ENCODE data around the gene ASB6. TPM values are rescaled to one million over a fixed set of nuclear protein-coding genes. Genes with fewer than 3 reads are reported as not detected.
"Not testable (repeated sequence)": the region's sequence is repeated elsewhere in the genome, so short reads cannot be mapped to it uniquely, and the experiment has no call there.

Gene ASB6
- total RNA-seq, 2 donors from 2014 or later: 21.9 to 28.7 TPM

DNA sequence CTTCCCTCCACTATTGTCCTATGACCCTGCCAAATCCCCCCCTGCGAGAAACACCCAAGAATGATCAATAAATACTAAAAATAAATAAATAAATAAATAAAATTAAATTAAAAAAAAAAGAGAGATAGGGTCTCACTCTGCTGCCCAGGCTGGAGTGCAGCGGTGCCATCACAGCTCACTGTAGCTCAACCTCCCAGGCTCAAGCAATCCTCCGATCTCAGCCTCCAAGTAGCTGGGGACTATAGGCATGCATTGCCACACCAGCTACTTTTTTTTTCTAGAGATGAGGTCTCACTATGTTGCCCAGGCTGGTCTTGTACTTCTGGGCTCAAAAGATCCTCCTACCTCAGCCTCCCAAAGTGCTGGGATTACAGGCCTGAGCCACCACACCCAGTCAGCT is 20.3 kb upstream of the ASB6 start:
- H3K27ac Mint-ChIP-seq; H3K27me3 Mint-ChIP-seq; H3K4me3 Mint-ChIP-seq; H3K36me3 Mint-ChIP-seq (ENCODE audit: low read depth); DNase-seq; H3K9me3 ChIP-seq (ENCODE audit: control insufficient read depth, low read length, poor library complexity, severe bottlenecking); ATAC-seq; H3K4me1 Mint-ChIP-seq: not testable (repeated sequence)

DNA sequence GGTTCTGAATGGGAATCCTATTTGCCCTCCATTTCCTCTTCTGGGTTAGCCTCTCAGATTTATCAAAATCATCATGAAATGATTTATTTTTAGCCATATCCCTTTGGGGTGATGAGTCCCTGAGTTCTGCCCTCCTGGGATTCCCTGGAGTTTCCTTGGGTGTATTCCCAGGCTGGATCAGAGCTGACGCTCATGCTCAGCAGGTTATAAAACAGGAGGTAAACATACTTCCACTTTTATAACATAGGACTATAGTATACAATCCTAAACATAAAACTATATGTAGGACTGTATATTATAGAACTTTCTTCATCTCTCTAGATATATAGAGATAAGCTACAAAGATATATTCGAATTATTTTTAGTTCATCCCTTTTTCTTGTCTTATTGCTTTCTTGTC is 19.1 kb upstream of the ASB6 start:
- no peaks in the 10 kb centered on the region for H3K36me3 Mint-ChIP-seq (ENCODE audit: low read depth)
- H3K27ac Mint-ChIP-seq: peak overlapping the region; percentile 39
- peaks cover 5% of the 10 kb centered on the region for H3K4me1 Mint-ChIP-seq
- ATAC-seq: no peak
- no peak overlapping the region for H3K4me3 Mint-ChIP-seq
- H3K9me3 ChIP-seq (ENCODE audit: control insufficient read depth, low read length, poor library complexity, severe bottlenecking): no peaks in the 10 kb centered on the region
- DNase-seq: no peak
- no peaks in the 10 kb centered on the region for H3K27me3 Mint-ChIP-seq

DNA sequence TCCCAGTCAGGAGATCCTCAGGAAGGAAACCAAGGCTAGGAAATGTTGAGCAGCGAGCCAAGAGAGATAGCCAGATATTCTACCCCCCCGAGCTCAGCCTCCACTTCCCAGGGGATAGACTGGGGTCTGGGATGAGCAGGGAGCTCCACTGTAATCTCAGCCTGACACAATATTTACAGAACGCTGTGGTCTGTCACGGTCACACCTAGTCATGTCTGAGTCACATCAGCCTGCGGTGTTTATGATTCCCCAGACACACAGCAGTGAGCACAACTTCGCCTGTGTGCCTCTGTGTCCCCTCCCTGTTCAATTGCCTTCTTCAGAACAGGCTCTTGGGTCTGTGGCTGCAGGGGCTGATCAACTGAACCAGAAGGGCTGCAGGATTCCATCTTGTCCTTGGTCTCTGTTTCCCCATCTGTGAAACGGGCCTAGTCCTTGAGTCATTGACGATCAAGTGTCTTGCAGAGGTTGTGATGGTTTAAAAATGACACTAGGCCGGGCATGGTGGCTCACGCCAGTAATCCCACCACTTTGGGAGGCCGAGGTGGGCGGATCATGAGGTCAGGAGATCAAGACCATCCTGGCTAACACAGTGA is 14.9 kb upstream of the ASB6 start:
- H3K4me3 Mint-ChIP-seq: no peak overlapping the region
- no peaks in the 10 kb centered on the region for H3K9me3 ChIP-seq (ENCODE audit: control insufficient read depth, low read length, poor library complexity, severe bottlenecking)
- no peak for ATAC-seq

DNA sequence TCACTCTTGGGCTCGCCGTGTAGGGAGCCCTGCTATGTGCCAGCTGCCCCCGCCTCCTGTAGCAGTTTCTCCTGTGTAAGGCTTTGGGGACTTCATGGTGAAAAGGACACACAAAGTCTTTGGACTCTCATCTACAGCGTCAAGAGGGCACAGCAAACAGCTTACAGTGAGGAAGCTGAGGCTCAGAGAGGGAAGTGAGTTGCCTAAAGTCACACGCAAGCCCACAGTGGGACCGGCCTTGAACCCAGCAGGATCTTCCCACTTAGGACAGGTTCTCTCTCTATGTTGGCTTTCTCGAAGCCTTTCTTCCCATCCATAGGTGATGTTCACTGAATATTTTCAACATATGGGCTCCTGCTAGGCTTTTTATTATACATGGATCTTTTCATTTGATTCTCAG is 13.7 kb upstream of the ASB6 start:
- H3K4me3 Mint-ChIP-seq: no peak overlapping the region
- H3K36me3 Mint-ChIP-seq (ENCODE audit: low read depth): no peaks in the 10 kb centered on the region
- ATAC-seq (no peak), DNase-seq (no peak)
- no peaks in the 10 kb centered on the region for H3K4me1 Mint-ChIP-seq
- H3K27me3 Mint-ChIP-seq: no peaks in the 10 kb centered on the region
- H3K27ac Mint-ChIP-seq: no peak overlapping the region
- no peaks in the 10 kb centered on the region for H3K9me3 ChIP-seq (ENCODE audit: control insufficient read depth, low read length, poor library complexity, severe bottlenecking)

More for the DNA sequence above, 14.9 kb upstream of the ASB6 start:
- Mint-ChIP-seq H3K27me3 (no peaks in the 10 kb centered on the region), H3K4me1 (no peaks in the 10 kb centered on the region), H3K36me3 (ENCODE audit: low read depth) (no peaks in the 10 kb centered on the region), H3K27ac (no peak overlapping the region)
- no peak for DNase-seq

DNA sequence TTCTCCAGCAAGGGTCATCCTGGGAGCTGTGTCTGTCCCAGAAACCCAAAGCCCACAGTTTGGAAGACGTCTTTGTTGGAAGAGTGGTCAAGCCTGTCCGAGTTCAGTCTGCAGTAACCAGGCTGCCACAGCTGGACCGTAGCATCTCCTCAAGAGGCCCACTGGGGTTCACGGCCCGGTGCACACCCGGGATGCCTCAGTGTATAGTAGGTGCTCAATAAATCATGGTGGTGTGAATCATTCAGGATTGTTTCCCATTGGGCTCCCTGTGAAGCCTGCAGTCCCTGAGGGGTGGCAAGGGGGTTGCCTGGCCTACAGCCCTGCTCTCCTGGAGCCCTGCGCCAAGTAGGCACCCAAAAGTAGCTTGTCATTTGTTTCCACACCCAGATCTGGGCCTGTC is 13.2 kb upstream of the ASB6 start:
- H3K4me3 Mint-ChIP-seq: no peak overlapping the region
- DNase-seq (no peak), ATAC-seq (no peak)
- H3K27me3 Mint-ChIP-seq: no peaks in the 10 kb centered on the region
- H3K27ac Mint-ChIP-seq: no peak overlapping the region
- no peaks in the 10 kb centered on the region for H3K4me1 Mint-ChIP-seq
- no peaks in the 10 kb centered on the region for H3K36me3 Mint-ChIP-seq (ENCODE audit: low read depth)
- no peaks in the 10 kb centered on the region for H3K9me3 ChIP-seq (ENCODE audit: control insufficient read depth, low read length, poor library complexity, severe bottlenecking)

DNA sequence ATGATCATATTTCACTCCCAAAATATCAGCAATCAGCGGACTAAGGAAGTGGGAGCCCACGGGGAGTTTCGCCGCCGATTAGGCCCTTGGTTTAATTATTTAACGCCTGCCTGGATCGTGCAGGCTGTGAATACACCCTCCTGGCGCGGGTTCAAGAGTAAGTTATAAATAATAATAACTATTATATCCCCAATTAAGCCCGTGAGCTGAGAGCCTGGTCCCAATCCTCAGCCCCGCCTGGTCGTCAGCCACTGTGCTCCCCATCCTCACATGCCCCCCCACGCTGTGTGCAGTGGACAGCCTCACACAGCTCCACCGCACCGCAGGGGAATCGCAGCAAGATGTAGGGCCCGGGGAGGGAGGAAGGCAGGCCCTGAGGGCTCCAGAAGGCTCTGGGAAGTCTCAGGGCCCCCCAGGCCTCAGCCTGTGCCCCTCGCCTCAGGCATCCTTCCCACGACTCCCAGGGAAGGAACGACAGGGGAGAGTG is 12.6 kb upstream of the ASB6 start:
- no peak overlapping the region for H3K27ac Mint-ChIP-seq
- no peak overlapping the region for H3K4me3 Mint-ChIP-seq
- H3K4me1 Mint-ChIP-seq: no peaks in the 10 kb centered on the region
- ATAC-seq (no peak), DNase-seq (no peak)
- no peaks in the 10 kb centered on the region for H3K27me3 Mint-ChIP-seq
- H3K36me3 Mint-ChIP-seq (ENCODE audit: low read depth): no peaks in the 10 kb centered on the region
- no peaks in the 10 kb centered on the region for H3K9me3 ChIP-seq (ENCODE audit: control insufficient read depth, low read length, poor library complexity, severe bottlenecking)

DNA sequence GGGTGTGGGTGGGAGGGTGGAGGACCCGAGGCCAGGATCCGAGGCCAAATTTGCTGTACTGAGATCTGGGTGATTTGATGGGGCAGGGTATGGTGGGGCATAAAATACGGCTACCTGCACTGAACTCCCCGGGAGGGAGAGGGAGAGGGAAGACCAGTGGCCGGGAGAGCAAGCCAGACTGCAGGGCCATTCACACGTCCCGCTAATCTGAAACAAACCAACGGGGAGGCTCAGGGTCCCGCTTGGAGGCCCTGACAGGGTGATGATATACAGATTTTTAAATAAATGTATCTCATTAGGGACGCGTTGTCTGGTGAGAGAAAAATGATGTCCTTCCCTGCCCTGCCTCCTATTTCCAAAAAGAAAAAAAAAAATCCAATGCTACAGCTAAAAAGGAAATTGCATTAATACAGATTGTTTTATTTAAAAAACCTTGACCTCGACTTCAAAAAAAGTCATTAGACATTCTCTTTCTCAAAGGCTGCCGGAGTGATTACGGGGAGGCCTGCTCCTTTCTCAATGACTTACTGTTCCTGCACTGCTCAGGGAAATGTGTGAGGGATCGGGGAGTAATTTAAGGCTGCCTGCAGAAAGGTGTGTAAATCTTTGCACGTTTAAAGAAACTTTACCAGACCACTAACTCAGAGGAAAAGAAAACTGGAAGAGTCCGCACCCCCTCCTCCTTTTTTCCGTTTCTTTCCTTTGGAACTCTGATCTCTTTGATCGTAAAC is 12.0 kb upstream of the ASB6 start:
- no peak overlapping the region for H3K4me3 Mint-ChIP-seq
- no peaks in the 10 kb centered on the region for H3K4me1 Mint-ChIP-seq

DNA sequence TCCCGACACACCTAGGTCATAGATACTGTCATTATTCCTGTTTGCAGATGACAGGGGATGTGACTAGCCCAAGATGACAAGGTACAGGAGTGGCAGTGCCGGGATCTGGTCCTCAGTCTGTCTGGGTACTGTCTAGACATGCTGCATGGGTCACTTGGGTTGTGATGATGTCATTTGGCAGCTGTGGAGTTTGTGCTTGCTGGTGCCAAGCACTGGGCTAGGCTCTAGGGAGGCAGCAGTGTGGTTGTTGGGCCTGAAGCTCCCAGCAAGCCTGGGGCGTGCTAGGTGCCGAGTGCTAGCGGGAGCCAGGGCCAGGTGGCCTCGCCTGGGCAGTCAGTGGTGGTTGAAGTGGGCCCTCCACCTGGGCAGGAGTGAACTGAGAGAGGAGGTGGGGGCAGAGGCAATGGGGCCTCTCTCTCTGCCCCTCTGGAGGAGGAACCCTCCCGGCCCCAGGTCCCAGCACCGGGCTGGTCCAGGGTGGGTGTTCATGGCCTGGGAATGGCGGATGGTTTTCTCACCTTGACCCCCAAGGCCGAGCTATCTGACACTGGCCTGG is 8.8 kb upstream of the ASB6 start:
- DNase-seq (no peak), ATAC-seq (no peak)
- Mint-ChIP-seq H3K4me3 (no peak overlapping the region), H3K4me1 (peaks cover 6% of the 10 kb centered on the region), H3K27ac (no peak overlapping the region), H3K27me3 (no peaks in the 10 kb centered on the region), H3K36me3 (ENCODE audit: low read depth) (peaks cover 4% of the 10 kb centered on the region)
- no peaks in the 10 kb centered on the region for H3K9me3 ChIP-seq (ENCODE audit: control insufficient read depth, low read length, poor library complexity, severe bottlenecking)

More for the DNA sequence above, 12.0 kb upstream of the ASB6 start:
- H3K36me3 Mint-ChIP-seq (ENCODE audit: low read depth): no peaks in the 10 kb centered on the region
- ATAC-seq (no peak), DNase-seq (no peak)
- H3K27ac Mint-ChIP-seq: no peak overlapping the region
- no peaks in the 10 kb centered on the region for H3K9me3 ChIP-seq (ENCODE audit: control insufficient read depth, low read length, poor library complexity, severe bottlenecking)
- H3K27me3 Mint-ChIP-seq: no peaks in the 10 kb centered on the region

DNA sequence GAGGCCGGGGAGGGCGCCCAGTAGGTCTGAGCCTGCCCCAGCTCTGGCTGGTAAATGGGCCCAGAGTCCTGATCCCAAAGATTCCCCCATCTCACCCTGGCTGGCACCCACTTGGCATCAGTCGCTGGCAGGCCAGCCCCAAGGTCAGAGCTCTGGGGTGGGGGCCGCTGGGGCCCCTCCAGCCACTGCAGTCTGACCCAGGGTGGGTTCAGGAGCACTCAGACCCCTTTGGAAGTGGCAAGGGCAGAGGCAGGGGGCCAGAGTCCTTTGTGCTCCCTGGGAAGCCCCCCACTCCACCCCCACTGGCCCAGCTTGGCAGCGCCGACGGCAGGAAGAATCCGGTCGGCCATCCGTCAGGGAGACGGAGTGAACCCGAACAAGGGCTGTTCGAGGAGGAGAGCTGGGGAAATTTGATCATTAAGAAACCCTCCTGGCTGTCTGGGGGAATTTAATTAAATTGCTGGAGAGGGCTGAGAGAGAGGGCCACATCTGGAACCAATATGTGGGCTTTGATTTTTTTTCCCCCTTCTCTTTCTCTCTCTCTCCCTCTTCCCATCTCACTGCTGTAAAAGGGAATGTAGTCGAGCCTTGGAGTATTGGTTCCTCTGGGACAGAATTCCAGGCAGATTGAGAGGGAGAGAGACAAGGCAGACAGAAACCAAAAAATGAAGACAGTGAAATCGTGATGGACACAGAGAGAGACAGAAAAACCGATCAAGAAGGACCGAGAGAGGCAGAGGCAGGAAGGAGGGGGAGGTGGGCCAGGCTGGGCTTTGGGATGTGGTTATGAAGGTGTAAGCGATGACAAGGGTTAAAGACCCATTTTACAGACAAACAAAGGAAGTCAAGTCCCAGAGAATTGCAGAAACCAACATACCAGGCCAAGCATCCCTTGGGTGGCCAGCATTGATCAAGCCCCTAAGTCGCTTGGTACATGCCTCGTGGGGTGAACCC is 8.1 kb upstream of the ASB6 start:
- no peak for ATAC-seq

DNA sequence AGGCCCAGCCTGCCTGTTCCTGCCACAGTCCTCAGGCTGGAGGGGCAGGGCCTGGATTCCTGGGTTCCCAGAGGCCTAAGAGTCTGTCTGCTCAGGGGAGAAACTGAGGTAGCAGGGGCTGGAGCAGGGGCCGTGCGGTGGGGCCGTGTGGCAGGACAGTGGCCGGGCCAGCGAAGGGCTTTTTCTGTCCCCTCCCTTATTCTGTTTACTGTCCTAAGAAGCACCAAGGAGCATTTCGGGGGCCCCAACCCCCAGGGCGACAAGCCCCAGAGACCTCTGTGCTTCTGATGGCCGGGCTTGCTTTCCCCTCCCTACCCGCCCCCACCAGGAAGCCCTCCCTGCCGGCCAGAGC is 6.8 kb upstream of the ASB6 start:
- H3K4me1 Mint-ChIP-seq: peaks cover 6% of the 10 kb centered on the region
- peaks cover 4% of the 10 kb centered on the region for H3K36me3 Mint-ChIP-seq (ENCODE audit: low read depth)
- DNase-seq (no peak), ATAC-seq (no peak)
- no peaks in the 10 kb centered on the region for H3K9me3 ChIP-seq (ENCODE audit: control insufficient read depth, low read length, poor library complexity, severe bottlenecking)
- H3K27me3 Mint-ChIP-seq: no peaks in the 10 kb centered on the region
- H3K4me3 Mint-ChIP-seq: no peak overlapping the region
- no peak overlapping the region for H3K27ac Mint-ChIP-seq

More for the DNA sequence above, 8.1 kb upstream of the ASB6 start:
- Mint-ChIP-seq H3K27ac (no peak overlapping the region), H3K4me1 (peaks cover 6% of the 10 kb centered on the region), H3K27me3 (no peaks in the 10 kb centered on the region), H3K4me3 (no peak overlapping the region), H3K36me3 (ENCODE audit: low read depth) (peaks cover 4% of the 10 kb centered on the region)
- no peak for DNase-seq
- no peaks in the 10 kb centered on the region for H3K9me3 ChIP-seq (ENCODE audit: control insufficient read depth, low read length, poor library complexity, severe bottlenecking)

DNA sequence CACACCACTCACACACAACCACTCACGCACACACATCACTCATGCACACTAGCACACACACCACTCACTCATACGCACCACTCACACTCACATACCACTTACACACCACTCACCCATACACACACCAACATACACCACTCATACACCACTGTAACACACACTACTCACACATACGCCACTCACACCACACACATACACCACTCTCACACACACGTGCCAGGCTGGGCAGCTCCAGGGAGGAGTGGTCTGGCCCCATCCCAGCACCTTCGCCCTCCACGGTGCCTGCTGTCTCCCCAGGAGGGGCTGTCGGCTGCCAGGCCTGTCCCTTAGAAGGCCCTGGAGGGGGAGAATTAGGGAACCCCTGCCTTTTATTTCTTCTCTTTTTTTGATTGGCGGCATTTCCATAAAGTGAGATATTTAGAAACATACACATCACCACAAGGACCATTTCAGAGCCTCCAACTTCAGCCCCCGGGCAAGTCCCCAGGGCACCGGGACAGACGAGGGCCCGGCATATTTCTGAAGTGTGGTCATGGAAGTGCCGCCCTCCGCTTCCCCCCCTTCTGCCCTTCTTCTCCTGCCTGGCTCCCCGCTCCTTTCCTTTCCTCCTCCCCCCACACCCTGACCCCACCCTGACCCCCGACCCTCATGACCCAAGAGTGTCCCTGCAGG is 6.3 kb upstream of the ASB6 start:
- DNase-seq: no peak
- peaks cover 4% of the 10 kb centered on the region for H3K36me3 Mint-ChIP-seq (ENCODE audit: low read depth)
- ATAC-seq: no peak
- H3K27ac Mint-ChIP-seq: no peak overlapping the region
- no peak overlapping the region for H3K4me3 Mint-ChIP-seq
- no peaks in the 10 kb centered on the region for H3K27me3 Mint-ChIP-seq
- H3K4me1 Mint-ChIP-seq: peaks cover 6% of the 10 kb centered on the region
- no peaks in the 10 kb centered on the region for H3K9me3 ChIP-seq (ENCODE audit: control insufficient read depth, low read length, poor library complexity, severe bottlenecking)

DNA sequence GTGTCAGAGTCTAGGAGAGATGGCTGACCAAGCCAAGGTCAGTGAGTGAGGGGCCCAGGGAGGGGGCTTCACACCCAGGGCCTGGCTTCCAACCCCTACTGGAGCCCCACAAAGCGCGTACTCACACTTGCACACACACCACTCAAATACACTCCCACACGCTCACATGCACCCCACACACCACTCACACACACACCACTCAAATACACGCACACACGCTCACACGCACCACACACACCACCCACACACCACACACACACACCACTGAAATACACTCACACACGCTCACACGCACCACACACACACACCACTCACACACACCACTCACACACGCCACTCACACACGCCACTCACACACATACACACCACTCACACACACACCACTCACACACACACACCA is 5.7 kb upstream of the ASB6 start:
- Mint-ChIP-seq H3K27me3 (no peaks in the 10 kb centered on the region), H3K4me1 (peaks cover 7% of the 10 kb centered on the region), H3K4me3 (no peak overlapping the region), H3K36me3 (ENCODE audit: low read depth) (peaks cover 4% of the 10 kb centered on the region), H3K27ac (no peak overlapping the region)
- no peak for ATAC-seq
- H3K9me3 ChIP-seq (ENCODE audit: control insufficient read depth, low read length, poor library complexity, severe bottlenecking): no peaks in the 10 kb centered on the region
- no peak for DNase-seq

DNA sequence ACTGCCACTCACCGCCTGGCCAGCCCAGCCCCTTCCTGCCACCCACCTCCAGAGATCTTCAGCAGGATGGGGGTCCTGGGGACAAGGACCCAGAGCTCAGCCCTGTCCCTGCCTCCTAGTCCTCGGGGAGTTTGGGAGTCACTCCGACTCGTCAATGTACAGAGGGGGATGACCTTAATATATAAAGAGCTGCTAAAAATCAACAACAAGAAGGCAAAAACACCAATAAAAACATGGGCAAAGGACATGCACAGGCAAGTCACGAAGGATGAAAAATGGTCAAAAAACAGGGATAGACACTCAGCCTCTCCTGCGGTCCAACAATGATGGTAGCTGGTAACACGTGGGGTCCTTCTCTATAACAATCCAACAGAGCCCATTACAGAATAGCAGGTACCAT is 4.7 kb upstream of the ASB6 start:
- ATAC-seq (no peak), DNase-seq (no peak)
- no peaks in the 10 kb centered on the region for H3K9me3 ChIP-seq (ENCODE audit: control insufficient read depth, low read length, poor library complexity, severe bottlenecking)
- Mint-ChIP-seq H3K27ac (no peak overlapping the region), H3K4me3 (no peak overlapping the region), H3K27me3 (no peaks in the 10 kb centered on the region), H3K4me1 (peaks cover 9% of the 10 kb centered on the region), H3K36me3 (ENCODE audit: low read depth) (peaks cover 4% of the 10 kb centered on the region)
